Amniotic epithelial cell (primary cell): ENCODE data around the gene ETDA.
"Not testable (repeated sequence)": the region's sequence is repeated elsewhere in the genome, so short reads cannot be mapped to it uniquely, and the experiment has no call there.

Experiments used
- DNase-seq: peaks from one replicate; pipeline ENCODE4 v3.0.0-alpha.2; 2010; ENCODE audit warnings: low read depth

The ETDA gene

DNA sequence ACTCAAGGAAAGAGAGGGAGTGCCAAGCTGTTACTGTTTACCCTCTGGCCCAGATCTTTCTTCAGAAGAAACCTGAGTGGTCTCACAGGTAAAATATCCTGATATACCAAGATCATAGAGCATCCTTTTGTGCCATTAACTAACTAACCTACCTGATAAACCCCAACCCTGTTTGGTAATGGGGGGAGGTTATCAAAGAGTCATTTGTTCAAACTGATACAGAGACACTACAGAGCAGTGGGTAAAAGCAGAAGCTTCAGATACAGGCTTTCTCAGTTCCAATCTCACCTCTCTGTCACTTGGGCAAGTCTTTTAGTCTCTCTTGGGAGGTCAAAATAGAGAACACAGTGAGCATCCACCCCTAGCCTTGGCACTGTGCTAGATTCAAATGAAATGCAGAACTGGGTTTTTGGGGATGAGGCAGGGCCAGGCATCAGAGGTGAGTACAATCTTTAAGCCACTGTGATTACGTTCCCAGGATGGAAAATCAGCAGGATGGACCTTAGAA lies at the start of gene ETDA:
ETDA (plus strand) TSS at position 51 of the 508 bp plus-strand sequence. CDS start 1,216 bp downstream, outside the sequence.
- DNase-seq, result not testable (repeated sequence)

DNA sequence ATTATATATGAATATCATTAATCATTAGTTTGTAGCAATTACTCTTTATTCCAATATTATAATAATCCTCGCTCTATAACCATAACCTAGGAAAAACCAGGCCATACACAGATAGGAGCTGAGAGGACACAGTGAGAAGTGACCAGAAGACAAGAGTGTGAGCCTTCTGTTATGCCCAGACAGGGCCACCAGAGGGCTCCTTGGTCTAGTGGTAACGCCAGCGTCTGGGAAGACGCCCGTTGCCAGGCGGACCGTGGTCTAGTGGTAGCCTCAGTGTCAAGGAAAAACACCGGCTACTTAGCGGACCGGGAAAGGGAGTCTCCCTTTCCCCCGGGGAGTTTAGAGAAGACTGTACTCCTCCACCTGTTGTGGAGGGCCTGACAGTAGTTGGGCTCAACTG lies 45.4 kb upstream of the ETDA start:
- DNase-seq, result not testable (repeated sequence)

DNA sequence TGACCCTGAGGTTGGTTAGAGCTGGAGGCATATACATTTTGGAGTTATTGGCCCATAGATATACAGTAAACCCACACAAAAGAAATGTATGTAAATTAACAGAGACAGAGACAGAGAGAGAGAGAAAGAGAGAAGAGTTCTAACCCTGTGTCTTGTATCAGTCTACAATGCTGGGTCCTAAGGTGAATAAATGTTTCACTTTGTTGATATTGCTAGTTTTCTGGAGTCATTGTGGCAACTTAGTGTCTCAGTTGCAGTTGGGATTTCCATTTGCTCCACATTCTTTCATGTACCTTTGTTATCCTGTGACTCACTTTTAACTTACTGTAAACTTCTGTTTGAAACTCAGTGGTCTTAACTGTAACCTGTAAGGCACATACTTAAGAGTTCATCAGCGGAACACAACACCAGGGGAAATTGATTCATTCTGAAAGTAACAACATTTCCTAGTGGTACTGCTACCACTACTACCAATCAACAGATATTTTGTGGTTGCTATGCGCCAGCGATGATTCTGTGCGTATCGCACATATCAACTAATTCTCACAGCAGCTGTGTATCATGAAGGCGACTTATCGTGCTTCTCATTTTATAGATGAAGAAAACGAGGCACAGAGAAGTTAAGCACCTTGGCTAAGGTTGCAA lies 38.5 kb upstream of the ETDA start:
- no peak for DNase-seq

DNA sequence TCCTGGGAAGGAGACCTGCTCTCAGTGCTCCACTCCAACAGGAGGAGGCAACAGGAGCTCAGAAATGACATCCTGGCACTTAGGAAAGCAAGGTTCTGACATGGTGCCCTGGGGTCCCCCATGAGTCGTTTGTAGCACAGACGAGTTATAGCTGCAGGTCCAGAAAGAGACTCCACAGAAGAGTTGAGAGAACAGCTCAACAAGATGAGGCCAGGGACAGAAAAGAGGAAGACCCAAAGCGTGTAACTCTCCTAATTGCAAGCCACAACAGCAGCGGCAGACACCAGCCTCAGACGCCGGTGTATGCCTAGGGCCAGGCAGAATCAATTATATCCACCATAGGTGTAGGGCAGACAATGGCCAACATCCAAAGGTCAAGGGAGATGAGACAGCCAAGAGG lies 5.9 kb upstream of the ETDA start:
- DNase-seq, result not testable (repeated sequence)

DNA sequence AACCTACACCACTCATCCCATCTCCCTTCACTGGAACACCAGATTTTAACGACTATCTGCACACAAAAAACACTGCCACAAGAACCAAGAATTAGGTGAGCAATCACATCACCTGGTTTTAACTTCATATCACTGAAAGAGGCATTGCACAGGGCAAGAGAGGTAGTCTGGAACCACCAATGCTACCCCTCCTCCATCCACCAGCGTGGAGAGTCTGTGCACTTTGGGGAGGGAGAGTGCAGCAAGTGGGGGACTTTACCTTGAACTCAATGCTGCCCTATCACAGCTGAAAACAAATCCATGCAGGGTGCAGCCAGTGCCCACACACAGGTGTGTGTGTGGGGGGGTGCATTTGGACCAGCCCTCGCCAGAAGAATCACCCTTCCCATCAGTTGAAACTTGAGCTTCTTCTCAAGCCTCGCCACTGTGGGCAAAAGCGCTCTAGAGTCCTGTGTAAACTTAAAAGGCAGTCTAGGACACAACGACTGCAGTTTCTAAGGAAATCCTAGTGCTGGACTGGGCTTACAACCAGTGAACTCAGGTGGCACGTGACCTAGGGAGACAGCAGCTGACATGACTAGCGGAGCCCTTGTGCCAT lies 4.3 kb downstream of the ETDA start:
- DNase-seq, result not testable (repeated sequence)

DNA sequence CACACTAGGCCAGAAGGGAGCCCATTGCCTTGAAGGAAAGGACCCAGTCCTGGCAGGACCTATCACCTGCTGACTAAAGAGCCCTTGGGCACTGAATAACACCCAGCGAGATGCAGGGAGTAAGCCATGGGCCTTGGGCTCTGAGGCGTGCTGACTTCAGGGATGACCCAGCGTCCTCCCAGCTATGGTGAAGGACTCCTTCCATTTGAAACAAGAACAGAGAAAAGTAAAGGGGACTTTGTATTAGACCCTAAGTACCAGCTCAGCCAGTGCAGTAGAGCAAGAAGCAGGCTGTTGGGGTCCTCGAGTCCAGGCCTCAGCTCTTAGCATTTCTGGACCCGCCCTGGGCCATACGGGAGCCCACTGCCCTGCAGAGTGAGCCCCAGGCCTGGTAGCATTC lies 5.1 kb downstream of the ETDA start:
- no peak for DNase-seq

DNA sequence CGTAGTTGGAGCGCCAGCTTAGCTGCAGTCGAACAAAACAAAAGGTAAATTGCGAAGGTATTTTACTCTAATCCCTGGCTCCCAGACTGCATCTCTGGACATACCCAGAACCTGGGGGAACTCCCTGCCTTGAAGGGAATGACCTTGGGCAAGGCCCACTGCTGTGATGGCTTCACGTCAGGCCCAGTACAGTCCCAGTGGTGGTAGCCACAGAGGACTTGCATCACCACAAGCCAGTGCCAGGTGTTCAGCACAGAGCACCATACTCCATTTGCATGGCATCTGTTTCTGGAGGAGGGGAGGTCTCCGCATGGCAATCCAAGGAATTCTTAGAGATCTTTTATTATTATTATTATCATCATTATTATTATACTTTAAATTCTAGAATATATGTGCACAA lies 5.6 kb downstream of the ETDA start:
- DNase-seq, result no peak

DNA sequence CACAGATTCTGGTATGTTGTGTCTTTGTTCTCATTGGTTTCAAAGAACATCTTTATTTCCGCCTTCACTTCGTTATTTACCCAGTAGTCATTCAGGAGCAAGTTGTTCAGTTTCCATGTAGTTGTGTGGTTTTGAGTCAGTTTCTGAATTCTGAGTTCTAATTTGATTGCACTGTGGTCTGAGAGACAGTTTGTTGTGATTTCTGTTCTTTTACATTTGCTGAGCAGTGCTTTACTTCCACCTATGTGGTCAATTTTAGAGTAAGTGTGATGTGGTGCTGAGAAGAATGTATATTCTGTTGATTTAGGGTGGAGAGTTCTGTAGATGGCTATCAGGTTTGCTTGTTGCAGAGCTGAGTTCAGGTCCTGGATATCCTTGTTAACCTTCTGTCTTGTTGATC lies 9.1 kb downstream of the ETDA start:
- not testable (repeated sequence) for DNase-seq

DNA sequence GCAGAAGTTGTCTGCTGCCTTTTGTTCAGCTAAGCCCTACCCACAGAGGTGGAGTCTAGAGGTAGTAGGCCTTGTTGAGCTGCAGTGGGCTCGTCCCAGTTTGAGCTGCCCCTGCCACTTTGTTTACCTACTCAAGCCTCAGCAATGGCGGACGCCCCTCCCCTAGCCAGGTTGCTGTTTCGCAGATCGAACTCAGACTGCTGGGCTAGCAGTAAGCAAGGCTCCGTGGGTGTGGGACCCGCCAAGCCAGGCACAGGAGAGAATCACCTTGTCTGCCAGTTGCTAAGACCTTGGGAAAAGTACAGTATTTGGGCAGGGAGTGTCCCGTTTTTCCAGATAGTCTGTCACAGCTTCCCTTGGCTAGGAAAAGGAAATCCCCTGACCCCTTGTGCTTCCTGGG lies 11.5 kb downstream of the ETDA start:
- DNase-seq, result not testable (repeated sequence)

DNA sequence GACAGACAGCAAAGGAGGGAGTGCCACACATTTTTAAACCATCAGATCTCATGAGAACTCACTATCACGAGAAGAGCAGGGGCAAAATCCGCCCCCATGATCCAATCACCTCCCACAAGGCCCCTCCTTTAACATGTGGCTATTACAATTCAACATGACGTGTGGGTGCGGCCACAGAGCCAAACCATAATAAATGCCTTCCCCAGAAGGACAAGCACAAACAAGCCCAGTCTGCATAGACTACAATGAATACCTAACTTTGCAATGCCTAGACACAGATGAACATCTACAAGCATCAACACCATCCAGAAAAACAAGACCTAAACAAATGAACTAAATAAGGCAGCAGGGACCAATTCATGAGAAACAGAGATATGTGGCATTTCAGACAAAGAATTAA lies 12.3 kb downstream of the ETDA start:
- DNase-seq, result no peak

DNA sequence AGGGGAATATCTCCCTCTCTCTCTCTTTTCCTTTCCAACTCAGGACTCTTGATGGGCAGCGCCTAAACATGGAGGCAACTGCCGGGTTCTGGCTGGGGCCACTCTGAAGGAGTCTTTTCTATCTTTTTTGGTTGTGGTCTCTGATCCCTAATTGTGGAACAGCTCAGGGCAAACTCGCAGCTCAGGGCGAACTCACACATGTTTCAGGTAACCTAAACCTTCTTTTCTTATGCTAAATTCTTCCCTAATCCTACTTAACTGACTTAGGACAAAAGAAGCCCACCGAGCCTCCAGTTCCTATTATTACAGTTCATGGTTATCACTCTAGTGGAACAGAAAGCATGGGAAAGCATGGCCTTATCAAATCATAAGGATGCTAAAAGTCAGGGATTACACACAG lies 21.3 kb downstream of the ETDA start:
- no peak for DNase-seq

DNA sequence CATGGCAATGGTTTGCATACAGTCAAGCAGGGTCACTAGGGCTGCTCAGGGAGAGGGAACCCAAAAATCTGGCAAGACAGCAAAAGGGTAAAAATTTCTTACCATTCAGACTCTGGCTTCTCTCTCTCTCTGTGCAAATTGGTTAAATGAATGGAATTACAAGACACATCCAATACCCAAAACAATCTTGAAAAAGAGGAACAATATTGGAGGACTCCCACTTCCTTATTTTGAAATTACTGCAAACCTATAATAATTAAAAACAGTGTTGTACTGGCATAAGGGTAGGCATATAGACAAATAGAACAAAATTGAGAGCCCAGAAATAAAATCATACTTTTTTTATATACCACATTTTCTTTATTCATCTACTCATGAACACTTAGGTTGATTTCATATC lies 24.1 kb downstream of the ETDA start:
- no peak for DNase-seq

DNA sequence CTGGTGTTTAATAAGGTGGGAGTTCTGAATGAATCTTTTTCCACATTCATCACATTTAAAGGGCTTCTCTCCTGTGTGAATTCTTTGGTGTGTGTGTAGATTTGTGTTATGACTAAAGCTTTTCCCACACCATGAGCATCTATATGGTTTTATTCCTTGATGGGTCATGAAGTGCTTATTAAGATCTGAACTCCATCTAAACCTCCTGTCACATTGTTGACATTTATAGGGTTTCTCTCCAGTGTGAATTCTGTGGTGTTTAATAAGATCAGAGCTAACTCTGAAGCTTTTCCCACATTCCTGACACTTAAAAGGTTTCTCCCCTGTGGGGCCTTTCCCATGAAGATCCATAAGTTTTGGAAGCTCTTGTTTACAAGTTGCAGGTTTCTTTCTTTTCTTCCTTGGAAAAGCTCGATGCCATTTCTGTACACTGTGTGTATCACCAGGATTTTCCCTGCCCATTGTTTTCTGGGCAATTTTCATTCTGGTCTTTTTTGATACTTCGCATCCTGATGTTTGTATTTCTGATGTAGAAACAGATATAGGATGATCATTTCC lies 35.5 kb downstream of the ETDA start:
- no peak for DNase-seq

DNA sequence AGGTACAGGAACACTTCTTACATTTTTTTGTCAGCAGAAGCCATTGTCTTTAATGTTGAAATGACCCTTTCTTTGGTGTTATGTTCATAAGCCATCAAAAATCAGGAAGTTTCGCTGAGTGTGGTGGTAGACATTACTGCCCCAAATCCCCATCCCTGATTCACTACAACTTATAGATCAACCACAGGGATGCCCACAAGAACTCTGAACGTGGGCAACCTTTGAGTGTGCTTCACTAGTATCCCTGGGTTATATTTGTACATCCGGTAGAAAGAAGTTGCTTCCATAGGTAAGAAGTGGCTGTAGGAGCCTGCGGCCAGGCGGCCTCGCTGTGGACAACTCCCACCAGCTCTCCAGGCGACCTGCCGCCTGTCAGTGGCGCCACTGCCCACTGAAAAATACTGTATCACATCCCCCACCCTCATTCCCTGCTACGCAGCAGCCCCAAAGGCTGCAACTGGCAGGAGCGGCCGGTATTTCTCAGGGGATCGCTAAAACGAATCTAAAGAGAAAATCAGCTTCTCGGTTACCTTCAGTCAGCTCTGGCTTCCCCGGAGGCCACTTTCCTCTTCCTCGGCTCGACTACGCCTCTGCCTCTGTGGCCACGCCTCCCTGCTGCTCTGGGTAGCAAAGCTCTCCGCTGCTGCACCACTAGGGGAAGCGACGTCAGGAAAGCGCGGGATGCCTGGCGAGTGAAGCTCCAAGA lies 43.5 kb downstream of the ETDA start:
- DNase-seq, result peak; percentile 31

DNA sequence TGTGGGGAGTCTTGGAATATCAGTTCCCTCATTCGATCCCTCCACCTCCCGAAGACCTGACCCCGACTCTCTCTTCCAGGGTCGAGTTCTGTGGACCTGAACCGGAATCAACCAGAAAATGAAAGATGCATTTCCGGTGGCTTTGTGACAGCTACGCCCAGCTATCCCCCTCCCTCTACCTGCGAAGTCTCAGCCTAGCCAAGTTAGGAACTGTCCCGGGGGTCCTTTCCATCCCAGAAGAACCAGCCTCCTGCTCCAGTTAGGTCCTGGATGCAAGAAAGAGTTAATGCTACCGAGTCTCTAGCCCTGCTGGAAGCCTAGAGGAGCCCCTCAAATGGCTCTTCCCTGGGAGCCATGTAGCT lies 44.1 kb downstream of the ETDA start:
- no peak for DNase-seq

DNA sequence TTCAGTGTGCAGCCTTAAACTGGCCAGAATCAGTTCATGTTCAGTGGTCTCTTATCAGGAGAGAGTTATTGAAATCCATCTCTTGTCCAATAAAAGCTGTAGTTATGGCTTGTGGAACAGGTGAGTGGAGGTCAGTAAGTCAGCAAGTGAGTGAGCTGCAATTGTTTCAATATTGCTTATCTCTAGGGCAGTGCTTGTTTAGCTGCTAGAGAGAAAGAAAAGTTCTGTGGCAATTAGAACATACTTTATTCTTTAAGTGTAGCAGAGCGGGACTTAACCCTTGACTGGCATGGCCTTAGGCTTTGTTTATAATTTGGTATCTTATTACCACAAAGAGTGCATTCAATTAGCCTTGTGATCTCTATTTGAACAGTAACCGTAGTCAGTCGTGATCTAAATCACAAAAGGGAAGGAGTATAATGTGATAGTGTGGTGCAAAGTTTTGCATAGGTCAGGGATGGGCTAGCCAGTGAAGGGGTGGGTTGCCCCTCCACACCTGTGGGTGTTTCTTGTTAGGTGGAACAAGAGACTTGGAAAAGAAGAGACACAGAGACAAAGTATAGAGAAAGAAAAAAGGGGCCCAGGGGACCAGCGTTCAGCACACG lies 50.5 kb downstream of the ETDA start:
- DNase-seq, result no peak
